HT-29 (cell line): ENCODE results near the gene PHF21B. TPM values are rescaled to one million over a fixed set of nuclear protein-coding genes. Genes with fewer than 3 reads are reported as not detected.

Source experiments
- DNase-seq: peaks from one replicate; pipeline ENCODE4 v3.0.0-alpha.2; 2015; ENCODE audit warnings: low spot score
- total RNA-seq: library from RNA; depleted of rRNA; stranded (reverse); fragments of >200 nt; shearing (Covaris generic); gene quantifications from 2 replicates; pipeline ENCODE4 v1.2.3, GENCODE V29; 2014

The PHF21B gene
- total RNA-seq, 1 experiment from 2014 or later, result not detected

GRCh38 chr22:44894321-44894720, 115.5 kb downstream of the PHF21B start:
- no peak for DNase-seq

- DNase-seq, result no peak
Observed at GRCh38 chr22:44893731-44894080, 116.1 kb downstream of the PHF21B start.

GRCh38 chr22:44892803-44893730, 116.7 kb downstream of the PHF21B start:
- no peak for DNase-seq

GRCh38 chr22:44892243-44892642, 117.6 kb downstream of the PHF21B start:
- no peak for DNase-seq

- DNase-seq, result no peak
Observed at GRCh38 chr22:44891791-44892190, 118.0 kb downstream of the PHF21B start.

- no peak for DNase-seq
Observed at GRCh38 chr22:44891293-44891747, 118.5 kb downstream of the PHF21B start.

GRCh38 chr22:44890416-44891292, 119.2 kb downstream of the PHF21B start:
- no peak for DNase-seq

- no peak for DNase-seq
Observed at GRCh38 chr22:44889255-44889878, 120.4 kb downstream of the PHF21B start.

- no peak for DNase-seq
Observed at GRCh38 chr22:44888491-44889254, 121.1 kb downstream of the PHF21B start.

- no peak for DNase-seq
Observed at GRCh38 chr22:44887941-44888366, 121.9 kb downstream of the PHF21B start.

GRCh38 chr22:44885806-44886360, 123.9 kb downstream of the PHF21B start:
- no peak for DNase-seq

GRCh38 chr22:44884968-44885805, 124.6 kb downstream of the PHF21B start:
- peak; percentile 23 for DNase-seq

- DNase-seq, result no peak
Observed at GRCh38 chr22:44884562-44884961, 125.2 kb downstream of the PHF21B start.

- DNase-seq, result no peak
Observed at GRCh38 chr22:44883011-44883421, 126.8 kb downstream of the PHF21B start.

GRCh38 chr22:44882226-44882905, 127.4 kb downstream of the PHF21B start:
- no peak for DNase-seq

- DNase-seq, result no peak
Observed at GRCh38 chr22:44881624-44882023, 128.2 kb downstream of the PHF21B start.

- no peak for DNase-seq
Observed at GRCh38 chr22:44880610-44881290, 129.1 kb downstream of the PHF21B start.

- DNase-seq, result no peak
Observed at GRCh38 chr22:44879301-44879680, 130.5 kb downstream of the PHF21B start.
